A549 treated with dexamethasone at 1 μM for 4 hours (cell line): ENCODE data around the gene TMEM271. TPM values are rescaled to one million over a fixed set of nuclear protein-coding genes. Genes with fewer than 3 reads are reported as not detected.

Experiments used
- total RNA-seq: library from RNA; stranded (reverse); fragments of 200-300 nt; extraction: Qiagen RNA extraction; gene quantifications from 5 replicates; pipeline ENCODE4 v1.2.3, GENCODE V29; 2022

TMEM271 gene
- not detected in 5 replicates for total RNA-seq

GRCh38 chr4:576245-576821 lies at the start of gene TMEM271:
Gene TMEM271, minus strand, starts transcription at chr4:576295. Its CDS starts 233 bp downstream, at chr4:576062.

GRCh38 chr4:624705-625590 lies 48.9 kb upstream of the TMEM271 start, which contains the start of gene PDE6B:
Gene PDE6B, plus strand, starts transcription at chr4:625573. Its CDS starts 54 bp downstream, at chr4:625627.

Other genes with a start within 250 kb of the TMEM271 start
- gene ZNF141, start 238.5 kb downstream of the TMEM271 start, total RNA-seq: 1.8 to 3.2 TPM (median 3.0 TPM) in 5 replicates
- 11.3 to 21.3 TPM (median 13.0 TPM) in 5 replicates for gene ZNF721, start 77.1 kb downstream of the TMEM271 start, total RNA-seq
- gene PIGG, start 77.1 kb downstream of the TMEM271 start, total RNA-seq: 18.1 to 25.9 TPM (median 23.7 TPM) in 5 replicates
- gene PDE6B, start 49.3 kb upstream of the TMEM271 start, total RNA-seq: not detected in 5 replicates
- 332 to 539 TPM (median 360 TPM) in 5 replicates for gene ATP5ME, start 98.0 kb upstream of the TMEM271 start, total RNA-seq
- 8.1 to 12.3 TPM (median 9.7 TPM) in 5 replicates for gene MYL5, start 98.2 kb upstream of the TMEM271 start, total RNA-seq
- gene SLC49A3, start 112.9 kb upstream of the TMEM271 start, total RNA-seq: 0.09 to 0.25 TPM (median 0.13 TPM) in 5 replicates
- 16.3 to 20.7 TPM (median 19.4 TPM) in 5 replicates for gene PCGF3, start 129.5 kb upstream of the TMEM271 start, total RNA-seq
- gene CPLX1, start 249.8 kb upstream of the TMEM271 start, total RNA-seq: 0.28 to 0.90 TPM (median 0.47 TPM) in 5 replicates